ENCODE measurements around the gene NAB2. TPM values are rescaled to one million over a fixed set of nuclear protein-coding genes. Genes with fewer than 3 reads are reported as not detected.

NAB2 gene
- total and polyA plus RNA-seq, 2 donors (not counting 3 experiments of a cell fraction or from before 2014, with no cell fraction given): 14.6 to 15.9 TPM

GRCh38 chr12:57080855-57081254 lies 8.1 kb upstream of the NAB2 start:
- no peaks in the 10 kb centered on the region for H3K27me3 ChIP-seq (ENCODE audit: control insufficient read depth in 2 of 2, insufficient read depth in 2 of 2, low read length in 2 of 2)
- POLR2A ChIA-PET: no interaction called here
- DNase-seq (ENCODE audit: low read depth, low spot score) (no peak), FAIRE-seq (no peak)
- TF ChIP-seq, protein P1, sequence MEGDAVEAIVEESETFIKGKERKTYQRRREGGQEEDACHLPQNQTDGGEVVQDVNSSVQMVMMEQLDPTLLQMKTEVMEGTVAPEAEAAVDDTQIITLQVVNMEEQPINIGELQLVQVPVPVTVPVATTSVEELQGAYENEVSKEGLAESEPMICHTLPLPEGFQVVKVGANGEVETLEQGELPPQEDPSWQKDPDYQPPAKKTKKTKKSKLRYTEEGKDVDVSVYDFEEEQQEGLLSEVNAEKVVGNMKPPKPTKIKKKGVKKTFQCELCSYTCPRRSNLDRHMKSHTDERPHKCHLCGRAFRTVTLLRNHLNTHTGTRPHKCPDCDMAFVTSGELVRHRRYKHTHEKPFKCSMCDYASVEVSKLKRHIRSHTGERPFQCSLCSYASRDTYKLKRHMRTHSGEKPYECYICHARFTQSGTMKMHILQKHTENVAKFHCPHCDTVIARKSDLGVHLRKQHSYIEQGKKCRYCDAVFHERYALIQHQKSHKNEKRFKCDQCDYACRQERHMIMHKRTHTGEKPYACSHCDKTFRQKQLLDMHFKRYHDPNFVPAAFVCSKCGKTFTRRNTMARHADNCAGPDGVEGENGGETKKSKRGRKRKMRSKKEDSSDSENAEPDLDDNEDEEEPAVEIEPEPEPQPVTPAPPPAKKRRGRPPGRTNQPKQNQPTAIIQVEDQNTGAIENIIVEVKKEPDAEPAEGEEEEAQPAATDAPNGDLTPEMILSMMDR (IDR thresholded peaks at IDR 0.05; ENCODE audit: extremely low read depth in 1 of 2, insufficient read depth in 1 of 2, low read depth in 1 of 2, low read length in 2 of 2): no peak
- TF ChIP-seq POLR2AphosphoS5 (IDR thresholded peaks at IDR 0.05; ENCODE audit: insufficient read depth, low read depth, low read length) (no peak), POLR2A (IDR thresholded peaks at IDR 0.05; ENCODE audit: low read depth, low read length) (no peak), FOS (IDR thresholded peaks at IDR 0.05; ENCODE audit: borderline replicate concordance, insufficient read depth, low read length) (no peak), MAX (IDR thresholded peaks at IDR 0.05; ENCODE audit: insufficient read depth, insufficient read length) (no peak), GATA2 (IDR thresholded peaks at IDR 0.05; ENCODE audit: insufficient read depth, insufficient read length, low read depth, low read length) (no peak), JUN (IDR thresholded peaks at IDR 0.05; ENCODE audit: borderline replicate concordance, insufficient read depth, insufficient read length, low read depth) (no peak), MYC (IDR thresholded peaks at IDR 0.05; ENCODE audit: low read depth, low read length) (no peak), EZH2 (IDR thresholded peaks at IDR 0.05; ENCODE audit: borderline replicate concordance, low read depth, low read length, severe bottlenecking) (no peak)
- no peaks in the 10 kb centered on the region for H3K36me3 ChIP-seq (ENCODE audit: control insufficient read depth in 2 of 2, extremely low read depth in 1 of 2, insufficient read depth in 2 of 2, low read length in 2 of 2)
- dilution Hi-C loops (cut with MboI; ENCODE audit: extremely low pct_ligation_motif_present, low sequenced_read_pairs): no loop called here
- no peak overlapping the region for H3K4me2 ChIP-seq (ENCODE audit: insufficient read depth, low read length)
- no peak overlapping the region for H3K4me3 ChIP-seq (replicated peaks in 1 of 3; ENCODE audit: insufficient read depth in 1 of 3, low read depth in 1 of 3, low read length in 3 of 3)
- H3K9me3 ChIP-seq (replicated peaks; ENCODE audit: control insufficient read depth, insufficient read depth, low read length): no peaks in the 10 kb centered on the region
- no TSS peak for BruUV-seq (replicated peaks)
- H3K9ac ChIP-seq (replicated peaks; ENCODE audit: extremely low read depth, insufficient read depth, low read length): no peak overlapping the region
- H3K9me1 ChIP-seq (replicated peaks; ENCODE audit: control insufficient read depth, extremely low read depth, insufficient read depth, low read length): no peaks in the 10 kb centered on the region
- intact Hi-C loops (cut with micrococcal nuclease): no loop called here
- CTCF ChIA-PET: interaction anchor here (2.2 to 4.2 kb wide), 2 partner anchors 12 to 31 kb away, joined by 6 to 71 read pairs; partner anchors contain the start of gene STAT6
- no peaks in the 10 kb centered on the region for H4K20me1 ChIP-seq (replicated peaks; ENCODE audit: control insufficient read depth, extremely low read depth, insufficient read depth, low read length)
- no peak overlapping the region for H3K27ac ChIP-seq (ENCODE audit: insufficient read depth, low read depth, low read length)
- H3K79me2 ChIP-seq (ENCODE audit: control insufficient read depth, insufficient read depth, low read length): peaks cover 4% of the 10 kb centered on the region
- peaks cover 10% of the 10 kb centered on the region for H3K4me1 ChIP-seq (ENCODE audit: control insufficient read depth, extremely low read depth, insufficient read depth, low read length)
- no peak overlapping the region for H2AFZ ChIP-seq (ENCODE audit: low read depth, low read length)

Data from endothelial cell of umbilical vein (primary cell).